Activated T-cell treated with anti-CD3 and anti-CD28 coated beads, Interleukin-2, amount 50 U/mL, for 72 hours (primary cell): ENCODE data around the gene ARMC7. TPM values are rescaled to one million over a fixed set of nuclear protein-coding genes. Genes with fewer than 3 reads are reported as not detected.
A peak's percentile ranks its signal among the peaks of the same experiment; 100 is the strongest.

Experiments
- ATAC-seq, 2 donors: fragments of 150-1000 bp; cut with Tn5 transposase; replicated peaks in 1 of 2; 2 replicates each; pipeline ENCODE4 v1.10.0; 2021; ENCODE audit warnings: moderate library complexity in 2 of 2, mild to moderate bottlenecking in 1 of 2
- DNase-seq, 2 donors: peaks; one replicate each; pipeline ENCODE4 v3.0.0; 2021 to 2022; ENCODE audit warnings: mixed read lengths in 1 of 2
- H3K27ac Mint-ChIP-seq: one replicate; pipeline ENCODE4 v1.8.0; 2022; ENCODE audit warnings: mild to moderate bottlenecking, moderate library complexity, mixed read lengths
- H3K27me3 Mint-ChIP-seq: one replicate; pipeline ENCODE4 v1.8.0; 2022; ENCODE audit warnings: low read depth, mixed read lengths
- H3K36me3 Mint-ChIP-seq, 2 donors: one replicate each; pipeline ENCODE4 v1.8.0; 2022; ENCODE audit warnings: mixed read lengths in 2 of 2, mild to moderate bottlenecking in 1 of 2; ENCODE audit not compliant: insufficient read depth in 2 of 2
- H3K4me1 Mint-ChIP-seq: one replicate; pipeline ENCODE4 v1.8.0; 2022; ENCODE audit warnings: low read depth, mixed read lengths
- H3K4me3 Mint-ChIP-seq, 2 donors: one replicate each; pipeline ENCODE4 v1.8.0; 2022; ENCODE audit warnings: mild to moderate bottlenecking in 2 of 2, mixed read lengths in 2 of 2, moderate library complexity in 2 of 2
- H3K9me3 Mint-ChIP-seq, 2 donors: one replicate each; pipeline ENCODE4 v1.8.0; 2022; ENCODE audit warnings: mixed read lengths in 2 of 2
- total RNA-seq, 2 donors: library from RNA; stranded (reverse); gene quantifications; one replicate each; pipeline ENCODE4 v1.2.3, GENCODE V29; 2022

ARMC7 gene
- total RNA-seq, 2 donors from 2014 or later, result 10.6 to 12.9 TPM

- Mint-ChIP-seq H3K27ac (no peak overlapping the region), H3K4me1 (peaks cover 44% of the 10 kb centered on the region), H3K4me3 (no peak overlapping the region), H3K27me3 (no peaks in the 10 kb centered on the region), H3K36me3 (no peaks in the 10 kb centered on the region), H3K9me3 (no peaks in the 10 kb centered on the region)
- no peak for ATAC-seq
- DNase-seq, result peak in 1 of 2 donors; percentile 26
Measured at GRCh38 chr17:75084039-75084660, 25.6 kb upstream of the ARMC7 start.

- Mint-ChIP-seq H3K4me1 (peaks cover 56% of the 10 kb centered on the region), H3K36me3 (no peaks in the 10 kb centered on the region), H3K27ac (no peak overlapping the region), H3K27me3 (no peaks in the 10 kb centered on the region), H3K4me3 (peak overlapping the region; percentile 55 to 78), H3K9me3 (no peaks in the 10 kb centered on the region)
- ATAC-seq (no peak), DNase-seq (no peak)
Measured at GRCh38 chr17:75086496-75087181, 23.1 kb upstream of the ARMC7 start.

DNA sequence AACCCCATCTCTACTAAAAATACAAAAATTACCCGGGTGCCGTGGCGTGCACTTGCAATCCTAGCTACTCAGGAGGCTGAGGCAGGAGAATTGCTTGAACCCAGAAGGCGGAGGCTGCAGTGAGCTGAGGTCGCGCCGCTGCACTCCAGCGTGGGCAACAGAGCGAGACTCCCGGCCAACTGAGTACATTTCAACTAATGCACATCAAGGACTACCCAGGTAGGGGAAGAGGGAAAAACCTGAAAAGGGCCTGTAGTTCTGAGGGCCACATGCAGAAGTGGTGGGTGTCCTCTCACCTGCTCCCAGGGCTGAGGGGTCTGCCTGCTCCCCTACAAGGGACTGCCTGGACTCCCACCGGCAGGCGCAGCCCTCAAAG lies 22.6 kb upstream of the ARMC7 start:
- no peaks in the 10 kb centered on the region for H3K27me3 Mint-ChIP-seq
- no peaks in the 10 kb centered on the region for H3K9me3 Mint-ChIP-seq
- no peak overlapping the region for H3K27ac Mint-ChIP-seq
- peaks cover 61% of the 10 kb centered on the region for H3K4me1 Mint-ChIP-seq
- H3K4me3 Mint-ChIP-seq, result peak overlapping the region; percentile 59 to 78
- ATAC-seq (no peak), DNase-seq (no peak)
- no peaks in the 10 kb centered on the region for H3K36me3 Mint-ChIP-seq

- Mint-ChIP-seq H3K27me3 (no peaks in the 10 kb centered on the region), H3K4me1 (peaks cover 58% of the 10 kb centered on the region), H3K36me3 (no peaks in the 10 kb centered on the region), H3K4me3 (peak within 1 kb of the TSS; percentile 75 to 91), H3K27ac (no peak within 1 kb of the TSS), H3K9me3 (no peaks in the 10 kb centered on the region)
- peak; percentile 58 to 62 for DNase-seq
- peak; percentile 68 to 82 for ATAC-seq
Measured at GRCh38 chr17:75087558-75088453, 22.0 kb upstream of the ARMC7 start, which contains the start of gene SLC16A5. TSS of gene SLC16A5 (plus strand) at chr17:75087954. CDS start at chr17:75093637, 5,683 bp downstream.

DNA sequence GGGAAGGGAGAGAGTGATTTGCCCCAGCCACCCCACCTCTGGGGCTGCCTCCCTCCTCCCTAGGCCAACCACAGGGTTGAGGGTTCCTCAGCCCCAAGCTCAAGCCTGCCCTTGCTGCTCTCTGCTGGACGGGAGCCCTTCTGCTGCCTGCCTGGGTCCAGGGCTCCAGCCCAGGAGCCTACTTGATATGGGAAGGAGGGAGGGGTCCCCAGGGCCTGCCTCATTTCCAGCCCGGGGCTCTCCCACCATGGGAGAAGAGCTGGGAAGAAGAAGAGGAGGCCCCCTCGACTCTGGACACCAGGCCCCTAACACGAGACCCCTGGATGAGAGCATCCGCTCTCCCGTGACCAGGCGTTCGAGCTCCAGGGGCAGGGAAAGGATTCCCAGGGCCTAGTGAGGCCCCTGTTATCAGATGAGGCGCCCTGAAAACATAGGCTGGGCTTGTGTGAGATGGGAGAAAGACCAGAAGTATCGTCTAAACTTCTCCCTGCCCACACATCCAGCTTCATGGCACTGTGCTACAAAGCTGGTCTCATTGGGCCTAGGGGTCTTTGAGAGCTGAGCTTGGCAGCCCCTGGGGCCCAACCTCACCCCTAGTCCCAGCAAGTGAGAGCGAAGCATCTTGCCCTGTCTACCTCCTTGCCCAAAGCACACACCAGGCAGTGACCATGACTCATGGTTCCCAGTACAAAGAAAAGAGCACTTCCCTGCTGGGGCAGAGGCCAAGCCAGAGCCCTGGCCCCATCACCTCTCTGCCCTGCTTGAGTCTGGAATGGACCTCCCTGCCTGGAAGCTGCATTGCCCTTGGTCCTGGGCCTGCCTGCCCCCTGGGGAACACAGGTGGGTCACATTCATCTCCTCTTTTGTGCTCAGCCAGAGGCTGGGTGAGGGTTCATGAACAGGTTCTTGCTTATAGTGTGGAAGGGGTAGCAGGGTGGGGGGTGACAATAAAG lies 21.0 kb upstream of the ARMC7 start:
- H3K4me3 Mint-ChIP-seq, result peak overlapping the region; percentile 75 to 91
- no peaks in the 10 kb centered on the region for H3K27me3 Mint-ChIP-seq
- no peak for DNase-seq
- no peak overlapping the region for H3K27ac Mint-ChIP-seq
- no peaks in the 10 kb centered on the region for H3K9me3 Mint-ChIP-seq
- peaks cover 57% of the 10 kb centered on the region for H3K4me1 Mint-ChIP-seq
- ATAC-seq, result peak; percentile 50 to 60
- H3K36me3 Mint-ChIP-seq, result no peaks in the 10 kb centered on the region

GRCh38 chr17:75090871-75091854 lies 18.6 kb upstream of the ARMC7 start:
- Mint-ChIP-seq H3K4me1 (peaks cover 49% of the 10 kb centered on the region), H3K9me3 (no peaks in the 10 kb centered on the region), H3K36me3 (no peaks in the 10 kb centered on the region), H3K4me3 (no peak overlapping the region), H3K27ac (peak overlapping the region; percentile 13), H3K27me3 (no peaks in the 10 kb centered on the region)
- ATAC-seq (no peak), DNase-seq (no peak)

DNA sequence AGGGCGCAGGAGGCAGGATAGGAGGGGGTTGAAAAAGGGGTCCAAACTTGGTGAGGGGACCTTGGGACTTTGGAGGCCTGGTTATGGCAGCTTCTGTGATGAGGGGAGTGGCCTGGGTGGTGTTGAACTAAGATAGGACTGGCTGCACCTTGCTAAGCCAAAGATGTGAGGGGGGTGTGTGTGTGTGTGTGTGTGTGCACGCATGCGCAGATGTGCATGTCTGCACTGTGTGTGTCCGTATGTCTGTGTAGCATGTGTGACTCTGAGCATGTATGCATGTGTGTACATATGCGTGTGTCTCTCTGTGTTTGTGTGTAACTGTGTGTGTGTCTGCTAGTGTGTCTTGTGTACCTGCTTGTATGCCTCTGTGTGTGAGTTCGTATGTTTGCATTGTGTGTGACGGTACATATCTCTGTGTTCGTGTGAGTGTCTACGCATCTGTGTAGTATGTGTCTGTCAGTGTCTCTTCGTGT lies 17.9 kb upstream of the ARMC7 start:
- no peaks in the 10 kb centered on the region for H3K27me3 Mint-ChIP-seq
- no peaks in the 10 kb centered on the region for H3K9me3 Mint-ChIP-seq
- no peaks in the 10 kb centered on the region for H3K36me3 Mint-ChIP-seq
- H3K4me1 Mint-ChIP-seq, result peaks cover 43% of the 10 kb centered on the region
- H3K27ac Mint-ChIP-seq, result no peak overlapping the region
- ATAC-seq, result no peak
- H3K4me3 Mint-ChIP-seq, result no peak overlapping the region
- no peak for DNase-seq

GRCh38 chr17:75093548-75094158 lies 16.1 kb upstream of the ARMC7 start:
- Mint-ChIP-seq H3K27ac (no peak overlapping the region), H3K27me3 (no peaks in the 10 kb centered on the region), H3K36me3 (no peaks in the 10 kb centered on the region), H3K9me3 (no peaks in the 10 kb centered on the region), H3K4me1 (peaks cover 34% of the 10 kb centered on the region), H3K4me3 (no peak overlapping the region)
- ATAC-seq (no peak), DNase-seq (no peak)

- Mint-ChIP-seq H3K4me3 (no peak overlapping the region), H3K27ac (no peak overlapping the region), H3K9me3 (no peaks in the 10 kb centered on the region), H3K4me1 (peaks cover 21% of the 10 kb centered on the region), H3K27me3 (no peaks in the 10 kb centered on the region), H3K36me3 (no peaks in the 10 kb centered on the region)
- no peak for ATAC-seq
- DNase-seq, result no peak
Measured at GRCh38 chr17:75094871-75095399, 14.8 kb upstream of the ARMC7 start.

DNA sequence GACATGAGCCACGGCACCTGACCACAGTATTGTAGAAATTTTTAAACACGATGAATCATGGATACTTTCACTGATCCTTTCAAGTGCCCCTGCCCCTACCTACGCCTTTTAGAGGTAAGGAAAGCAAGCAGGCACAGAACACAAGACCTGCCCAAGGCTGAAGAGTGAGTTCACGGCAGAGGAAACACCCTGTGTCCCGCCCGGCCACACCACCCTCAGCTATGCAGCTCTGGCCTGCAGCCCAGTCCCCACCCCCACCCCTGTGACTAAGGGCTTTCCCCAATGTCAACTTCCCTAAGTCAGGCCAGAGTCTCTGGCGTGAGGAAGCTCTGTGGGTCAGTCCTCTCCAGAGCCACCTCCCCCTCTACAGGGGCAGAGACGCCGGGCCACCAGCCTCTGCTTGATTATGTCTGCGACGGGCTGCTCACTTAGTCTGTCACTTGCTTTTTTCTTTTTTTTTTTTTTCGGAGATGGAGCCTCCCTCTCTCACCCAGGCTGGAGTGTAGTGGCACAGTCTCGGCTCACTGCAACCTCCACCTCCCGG lies 13.6 kb upstream of the ARMC7 start:
- Mint-ChIP-seq H3K4me1 (peaks cover 12% of the 10 kb centered on the region), H3K4me3 (no peak overlapping the region), H3K36me3 (no peaks in the 10 kb centered on the region), H3K27me3 (no peaks in the 10 kb centered on the region), H3K27ac (no peak overlapping the region), H3K9me3 (no peaks in the 10 kb centered on the region)
- no peak for DNase-seq
- no peak for ATAC-seq

DNA sequence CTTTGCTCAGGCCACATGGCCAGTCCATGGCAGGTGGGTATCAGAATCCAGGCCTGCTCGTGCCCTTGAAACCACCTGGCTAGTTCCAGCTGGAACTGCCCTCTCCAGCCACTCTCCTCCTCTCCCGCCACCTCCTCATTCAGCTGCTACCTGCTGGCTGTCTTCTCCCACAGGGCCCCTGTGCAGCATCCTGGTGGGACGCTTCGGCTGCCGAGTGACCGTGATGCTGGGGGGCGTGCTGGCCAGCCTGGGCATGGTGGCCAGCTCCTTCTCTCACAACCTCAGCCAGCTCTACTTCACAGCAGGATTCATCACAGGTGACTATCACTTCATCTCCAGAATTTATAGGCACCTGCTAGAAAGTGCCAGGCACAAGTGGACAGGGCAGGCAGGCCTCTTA lies 11.9 kb upstream of the ARMC7 start:
- ATAC-seq (no peak), DNase-seq (no peak)
- H3K9me3 Mint-ChIP-seq, result no peaks in the 10 kb centered on the region
- no peak overlapping the region for H3K4me3 Mint-ChIP-seq
- H3K36me3 Mint-ChIP-seq, result no peaks in the 10 kb centered on the region
- peaks cover 6% of the 10 kb centered on the region for H3K4me1 Mint-ChIP-seq
- no peaks in the 10 kb centered on the region for H3K27me3 Mint-ChIP-seq
- no peak overlapping the region for H3K27ac Mint-ChIP-seq
